LNCAP (cell line): ENCODE measurements around the gene TMEM174.

Experiments
- TF ChIP-seq, protein P1 (sequence below): fragments of 450-650 bp; IDR thresholded peaks from 2 replicates; pipeline ENCODE4 v1.5.1; 2017; ENCODE audit warnings: mild to moderate bottlenecking

Gene TMEM174

GRCh38 chr5:73135021-73135420 is 38.0 kb upstream of the TMEM174 start:
- TF ChIP-seq, protein P1, sequence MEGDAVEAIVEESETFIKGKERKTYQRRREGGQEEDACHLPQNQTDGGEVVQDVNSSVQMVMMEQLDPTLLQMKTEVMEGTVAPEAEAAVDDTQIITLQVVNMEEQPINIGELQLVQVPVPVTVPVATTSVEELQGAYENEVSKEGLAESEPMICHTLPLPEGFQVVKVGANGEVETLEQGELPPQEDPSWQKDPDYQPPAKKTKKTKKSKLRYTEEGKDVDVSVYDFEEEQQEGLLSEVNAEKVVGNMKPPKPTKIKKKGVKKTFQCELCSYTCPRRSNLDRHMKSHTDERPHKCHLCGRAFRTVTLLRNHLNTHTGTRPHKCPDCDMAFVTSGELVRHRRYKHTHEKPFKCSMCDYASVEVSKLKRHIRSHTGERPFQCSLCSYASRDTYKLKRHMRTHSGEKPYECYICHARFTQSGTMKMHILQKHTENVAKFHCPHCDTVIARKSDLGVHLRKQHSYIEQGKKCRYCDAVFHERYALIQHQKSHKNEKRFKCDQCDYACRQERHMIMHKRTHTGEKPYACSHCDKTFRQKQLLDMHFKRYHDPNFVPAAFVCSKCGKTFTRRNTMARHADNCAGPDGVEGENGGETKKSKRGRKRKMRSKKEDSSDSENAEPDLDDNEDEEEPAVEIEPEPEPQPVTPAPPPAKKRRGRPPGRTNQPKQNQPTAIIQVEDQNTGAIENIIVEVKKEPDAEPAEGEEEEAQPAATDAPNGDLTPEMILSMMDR: no peak

GRCh38 chr5:73135429-73136054 is 37.5 kb upstream of the TMEM174 start:
- TF ChIP-seq, protein P1: 0 out of 2 replicates have a peak, but pooled peaks have one; percentile 17

DNA sequence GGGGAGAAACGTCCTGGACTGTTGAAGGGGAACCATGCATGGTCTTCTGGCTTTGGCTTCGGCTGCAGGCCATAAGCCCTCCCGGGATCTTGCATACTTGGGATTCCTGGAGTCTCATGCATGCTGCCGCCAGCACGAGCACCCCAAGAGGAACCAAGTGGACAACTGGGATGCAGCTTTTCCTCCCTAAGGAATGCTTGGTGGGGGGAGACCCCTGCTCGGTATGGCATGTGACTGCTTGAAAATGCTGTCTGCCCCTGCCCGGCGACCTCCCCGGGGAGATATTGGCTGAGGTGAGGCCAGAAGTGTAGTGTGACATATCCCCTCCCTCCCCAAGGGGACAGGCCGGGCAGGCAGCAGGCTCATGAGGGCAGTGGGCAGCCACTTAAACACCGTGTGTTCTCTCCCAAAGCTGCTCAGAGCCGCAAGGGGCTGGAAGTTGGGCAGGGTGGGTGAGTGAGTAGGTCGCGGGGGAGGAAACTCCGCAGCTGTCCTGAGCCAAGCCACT is 36.9 kb upstream of the TMEM174 start:
- TF ChIP-seq, protein P1: no peak

GRCh38 chr5:73137563-73138530 is 35.1 kb upstream of the TMEM174 start:
- TF ChIP-seq, protein P1: no peak

- TF ChIP-seq, protein P1: no peak
These were observed 33.5 kb upstream of the TMEM174 start for GRCh38 chr5:73139485-73139884.

- TF ChIP-seq, protein P1: no peak
These were observed 32.2 kb upstream of the TMEM174 start for GRCh38 chr5:73140801-73141200.

DNA sequence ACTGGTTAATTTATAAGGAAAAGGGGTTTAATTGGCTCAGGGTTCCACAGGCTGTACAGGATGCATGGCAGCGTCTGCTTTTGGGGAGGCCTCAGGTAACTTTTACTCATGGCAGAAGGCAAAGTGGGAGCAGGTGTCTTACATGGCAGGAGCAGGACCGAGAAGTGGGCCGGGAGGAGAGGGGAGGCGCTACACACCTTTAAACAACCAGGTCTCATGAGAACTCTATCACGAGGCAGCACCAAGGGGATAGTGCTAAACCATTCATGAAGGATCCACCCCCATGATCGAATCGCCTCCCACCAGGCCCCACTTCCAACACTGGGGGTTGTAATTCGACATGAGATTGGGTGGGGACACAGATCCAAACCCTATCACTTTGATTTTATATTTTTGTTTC is 31.0 kb upstream of the TMEM174 start:
- TF ChIP-seq, protein P1: no peak
